M059J (cell line): ENCODE measurements around the gene AKR7A3. TPM values are rescaled to one million over a fixed set of nuclear protein-coding genes. Genes with fewer than 3 reads are reported as not detected.

Experiments used
- DNase-seq: peaks from one replicate; pipeline ENCODE4 v3.0.0-alpha.2; 2012; ENCODE audit warnings: low read depth
- total RNA-seq: library from RNA; depleted of rRNA; stranded (reverse); fragments of >200 nt; shearing (Covaris generic); gene quantifications from 2 replicates; pipeline ENCODE4 v1.2.3, GENCODE V29; 2014; rRNA removed

The AKR7A3 gene
- total RNA-seq, 1 experiment from 2014 or later = 0.37 TPM

DNA sequence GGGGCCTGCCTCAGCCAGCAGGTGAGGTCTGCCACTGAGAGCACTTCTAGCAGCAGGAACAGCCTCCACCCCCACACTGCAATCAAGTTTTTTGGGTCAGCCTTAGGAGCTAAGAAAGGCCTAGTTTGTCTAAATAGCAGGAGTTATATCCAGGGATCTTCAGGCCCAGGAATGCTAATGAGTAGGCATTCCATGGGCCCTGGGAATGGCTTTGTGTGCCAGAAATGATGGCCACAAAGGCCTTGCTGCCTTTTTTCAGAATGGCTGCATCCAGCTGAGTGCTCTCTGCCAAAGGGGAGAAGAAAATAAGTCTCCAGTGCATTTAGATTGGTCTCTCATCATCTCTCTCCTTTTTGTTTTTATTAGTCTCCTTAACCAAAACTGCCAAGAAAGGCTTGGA, 34.2 kb downstream of the AKR7A3 start:
- no peak for DNase-seq

DNA sequence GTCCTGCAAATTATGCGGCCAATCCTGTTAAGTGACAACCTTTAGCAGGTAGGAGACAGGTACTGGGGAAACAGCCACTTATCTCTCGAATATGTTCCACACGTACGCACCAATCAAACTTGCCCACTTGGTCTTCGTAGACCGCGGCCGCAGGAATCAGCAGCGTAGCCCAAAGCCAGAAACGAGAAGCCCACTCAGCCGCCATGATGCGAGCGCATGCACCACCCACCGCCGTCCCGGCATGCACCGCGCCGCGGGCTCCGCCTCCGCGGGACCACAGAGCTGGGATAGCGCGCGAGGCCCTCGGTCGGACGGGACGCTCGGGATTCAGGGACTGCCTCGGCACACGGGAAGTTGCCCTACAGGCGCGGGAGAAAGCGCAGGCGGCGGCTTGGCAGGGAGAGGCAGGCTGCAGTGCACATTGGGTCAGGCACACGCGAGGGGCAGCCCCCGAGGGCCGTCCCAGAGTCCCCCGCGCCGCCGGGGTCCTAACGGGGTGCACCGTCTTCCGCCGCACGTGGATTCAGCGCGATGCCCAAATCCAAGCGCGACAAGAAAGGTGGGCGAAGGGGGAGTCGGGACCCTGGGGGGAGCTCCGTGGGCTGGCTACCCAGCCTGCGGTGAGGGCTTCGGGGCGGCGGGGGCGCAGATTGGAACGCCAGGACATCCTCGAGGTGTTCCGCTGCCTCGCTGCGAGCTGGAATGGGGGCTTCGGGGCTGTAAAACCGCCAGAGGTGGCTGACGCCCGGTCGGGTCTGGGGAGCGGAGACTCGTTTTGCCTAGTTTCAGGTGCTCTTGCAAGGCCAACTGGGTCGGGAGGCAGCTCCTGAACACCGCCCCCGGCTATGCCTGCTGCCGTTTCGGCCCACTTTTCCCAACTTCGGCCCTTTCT, 37.0 kb downstream of the AKR7A3 start, which contains the start of the genes EMC1 and MRTO4:
TSS of gene EMC1 (minus strand) at position 220 of the 892 bp plus-strand sequence. CDS start at position 205, 15 bp downstream.
TSS of gene MRTO4 (plus strand) at position 501 of the 892 bp plus-strand sequence. CDS start at position 532, 31 bp downstream.
- DNase-seq = peak; percentile 84

DNA sequence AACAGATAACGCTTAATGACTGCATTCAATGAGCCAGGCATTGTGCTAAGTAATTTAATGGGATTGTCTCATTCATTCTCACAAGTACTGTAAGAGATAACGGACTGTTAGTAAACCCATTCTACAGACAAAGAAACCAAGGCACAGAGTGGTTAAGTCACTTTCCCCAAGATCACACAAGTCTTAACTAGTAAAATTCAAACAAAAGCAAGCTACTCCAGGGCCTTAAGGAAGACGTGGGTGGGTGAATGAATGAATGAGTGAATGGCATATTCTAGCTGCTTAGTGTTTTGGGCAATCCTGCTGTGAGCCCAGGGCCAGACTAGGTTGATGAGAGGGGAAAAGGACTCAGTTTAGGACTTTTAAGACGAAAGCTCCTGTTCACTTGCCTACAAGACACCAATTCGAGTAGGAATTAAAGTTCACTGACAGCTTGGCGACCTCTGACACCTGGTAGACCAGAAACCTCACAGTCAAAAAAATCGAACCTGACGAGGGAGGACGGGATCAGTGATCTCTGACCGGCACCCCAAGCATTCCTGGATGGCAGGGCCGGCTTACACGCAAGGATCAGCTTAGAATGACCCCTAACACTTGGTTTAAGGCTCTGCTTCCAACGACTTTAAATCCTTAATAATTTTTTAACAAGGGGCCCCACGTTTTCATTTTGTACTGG, 37.8 kb downstream of the AKR7A3 start:
- DNase-seq = peak; percentile 24

DNA sequence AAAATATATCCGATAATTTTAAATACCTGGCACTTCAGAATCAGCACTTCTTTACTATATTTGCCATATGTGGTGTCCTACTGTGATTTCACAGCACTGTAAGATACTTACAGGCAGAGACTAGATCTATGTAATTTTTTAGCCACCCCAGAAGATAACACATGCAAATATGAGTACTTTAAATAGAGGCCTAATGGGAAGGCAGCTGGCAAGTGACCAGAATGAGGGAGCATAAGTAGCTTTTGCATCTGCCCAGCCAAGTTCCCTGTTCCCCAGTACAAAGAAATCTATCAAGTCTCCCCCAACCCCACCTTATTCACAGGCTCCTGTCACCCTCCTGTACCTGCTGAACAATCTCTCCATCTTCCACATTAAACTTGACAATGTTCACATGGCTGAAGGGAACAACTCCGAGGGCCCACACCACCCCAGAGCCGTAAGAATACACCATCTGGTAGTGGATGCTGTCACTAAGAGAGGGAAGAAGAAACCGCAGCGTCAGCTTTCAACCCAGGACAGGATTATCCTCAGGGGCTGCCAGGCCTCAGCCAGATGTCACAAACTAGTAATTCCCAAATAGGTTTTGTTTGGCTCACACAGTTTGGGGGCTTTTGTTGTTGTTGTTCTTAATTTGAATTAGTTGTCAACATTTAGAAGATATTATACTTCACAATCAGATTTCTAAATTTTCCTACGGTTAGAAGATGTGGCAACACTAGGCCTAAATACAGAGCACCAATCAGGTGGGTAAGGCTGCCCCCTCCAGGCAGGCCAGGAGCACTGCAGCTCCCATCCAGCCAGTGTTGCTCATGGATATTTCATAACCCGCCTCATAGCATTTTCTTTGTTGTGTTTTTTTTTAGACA, 47.7 kb downstream of the AKR7A3 start:
- DNase-seq = peak; percentile 48

DNA sequence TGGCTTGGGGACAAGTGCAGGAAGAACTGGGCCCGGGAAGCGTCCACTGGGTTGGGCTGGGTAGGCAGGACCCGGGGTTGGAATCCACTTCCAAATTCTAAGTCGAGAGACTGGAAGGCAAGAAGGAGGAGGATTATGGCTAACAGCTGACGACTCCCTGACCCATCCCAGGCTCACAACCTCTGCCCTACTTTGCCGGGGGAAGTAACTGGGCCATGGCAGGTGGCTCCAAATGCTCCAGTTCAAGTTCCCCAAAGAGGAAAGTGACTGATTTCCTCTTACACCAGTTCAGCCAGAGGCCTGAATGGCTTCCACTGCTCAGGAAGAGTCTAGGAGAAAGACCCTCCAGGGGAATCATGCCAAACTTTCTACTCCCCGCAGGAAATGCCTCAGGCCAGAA, 48.7 kb downstream of the AKR7A3 start:
- DNase-seq = no peak

DNA sequence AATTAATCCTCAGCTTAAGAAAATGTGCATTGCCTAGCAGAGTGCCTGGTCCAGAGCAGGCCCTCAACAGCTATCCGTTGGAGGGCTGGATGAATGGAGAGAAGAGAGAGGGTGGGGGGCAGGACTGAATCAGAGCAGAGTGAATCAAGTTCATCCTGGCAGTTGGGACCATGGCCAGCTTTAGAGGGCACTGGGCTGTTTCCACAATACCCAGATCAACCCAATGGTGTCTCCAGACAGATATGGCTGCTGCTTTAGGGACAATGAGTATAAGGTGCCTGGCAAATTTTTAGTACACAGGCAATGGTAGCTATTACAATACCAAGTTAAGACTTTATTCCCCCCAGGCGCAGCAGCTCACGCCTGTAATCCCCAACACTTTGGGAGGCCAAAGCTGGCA, 54.3 kb downstream of the AKR7A3 start:
- no peak for DNase-seq

Other genes starting within 250 kb of the AKR7A3 start
- 40.0 and 86.1 TPM in 2 replicates for gene UBR4, start 78.5 kb downstream of the AKR7A3 start, total RNA-seq
- gene EMC1, start 37.2 kb downstream of the AKR7A3 start, total RNA-seq = 118 and 120 TPM in 2 replicates
- gene MRTO4, start 37.0 kb downstream of the AKR7A3 start, total RNA-seq = 34.9 and 35.0 TPM in 2 replicates
- gene AKR7A2, start 23.4 kb upstream of the AKR7A3 start, total RNA-seq = 110 and 121 TPM in 2 replicates
- gene SLC66A1, start 23.6 kb upstream of the AKR7A3 start, total RNA-seq = 16.2 and 26.3 TPM in 2 replicates
- gene CAPZB, start 196.8 kb upstream of the AKR7A3 start, total RNA-seq = 183 and 192 TPM in 2 replicates